Measurements from ENCODE around the gene ADAT3. TPM values are rescaled to one million over a fixed set of nuclear protein-coding genes. Genes with fewer than 3 reads are reported as not detected.

Gene ADAT3
- total RNA-seq, 6 experiments from 2014 or later: 1.8 to 5.3 (median 2.7) TPM

GRCh38 chr19:1860821-1861598 lies 44.2 kb upstream of the ADAT3 start:
- ATAC-seq (no peak), DNase-seq (peak; percentile 41 to 65 (median 63))
- H3K4me1 ChIP-seq: peaks cover 0 to 46% (median 21%) of the 10 kb centered on the region in 4 donors
- no peaks in the 10 kb centered on the region for H3K27me3 ChIP-seq
- WGBS (ENCODE audit: insufficient coverage, low coverage, low lambda C conversion rate, missing lambda C conversion rate): 48% methylated on average over 8 of the region's 28 CpGs
- no peaks in the 10 kb centered on the region for H3K36me3 ChIP-seq
- peak overlapping the region in 1 of 3 donors; percentile 70 for H3K4me3 ChIP-seq
- peak overlapping the region in 1 of 3 donors; percentile 31 for H3K27ac ChIP-seq
- intact Hi-C loops (cut with DNase I): no loop called here
- TF ChIP-seq POLR2A (IDR thresholded peaks at IDR 0.05) (no peak), CTCF (IDR thresholded peaks at IDR 0.05) (no peak)
- H3K9me3 ChIP-seq: no peaks in the 10 kb centered on the region

GRCh38 chr19:1861599-1862031 lies 43.6 kb upstream of the ADAT3 start:
- intact Hi-C loops (cut with DNase I): no loop called here
- peak in 1 of 3 donors; percentile 37 for DNase-seq
- ATAC-seq: no peak
- Histone ChIP-seq H3K4me3 (peak overlapping the region; percentile 70 to 88 (median 74)), H3K4me1 (peaks cover 0 to 46% (median 22%) of the 10 kb centered on the region in 4 donors), H3K27ac (peak overlapping the region in 1 of 3 donors; percentile 29), H3K36me3 (no peaks in the 10 kb centered on the region), H3K9me3 (no peaks in the 10 kb centered on the region), H3K27me3 (no peaks in the 10 kb centered on the region)
- 24% methylated on average over 11 of the region's 23 CpGs for WGBS (ENCODE audit: insufficient coverage, low coverage, low lambda C conversion rate, missing lambda C conversion rate)
- TF ChIP-seq CTCF (IDR thresholded peaks at IDR 0.05) (no peak), POLR2A (IDR thresholded peaks at IDR 0.05) (no peak)

- H3K27me3 ChIP-seq: no peaks in the 10 kb centered on the region
- ATAC-seq (no peak), DNase-seq (no peak)
- TF ChIP-seq POLR2A (IDR thresholded peaks at IDR 0.05) (no peak), CTCF (IDR thresholded peaks at IDR 0.05) (no peak)
- no peaks in the 10 kb centered on the region for H3K36me3 ChIP-seq
- H3K27ac ChIP-seq: peak overlapping the region in 1 of 3 donors; percentile 29
- H3K9me3 ChIP-seq: no peaks in the 10 kb centered on the region
- intact Hi-C loops (cut with DNase I): no loop called here
- 0% methylated on average over 2 of the region's 21 CpGs for WGBS (ENCODE audit: insufficient coverage, low coverage, low lambda C conversion rate, missing lambda C conversion rate)
- peaks cover 0 to 48% (median 22%) of the 10 kb centered on the region in 4 donors for H3K4me1 ChIP-seq
- H3K4me3 ChIP-seq: peak overlapping the region; percentile 70 to 88 (median 74)
Measured at GRCh38 chr19:1862068-1862423, 43.2 kb upstream of the ADAT3 start.

- DNase-seq (peak; percentile 62 to 72 (median 68)), ATAC-seq (no peak)
- Histone ChIP-seq H3K27me3 (no peaks in the 10 kb centered on the region), H3K36me3 (no peaks in the 10 kb centered on the region), H3K27ac (peak overlapping the region in 1 of 3 donors; percentile 49), H3K4me3 (peak overlapping the region; percentile 70 to 88 (median 74)), H3K4me1 (peaks cover 0 to 45% (median 21%) of the 10 kb centered on the region in 4 donors), H3K9me3 (no peaks in the 10 kb centered on the region)
- intact Hi-C loops (cut with DNase I): no loop called here
- 2% methylated on average over 21 of the region's 109 CpGs for WGBS (ENCODE audit: insufficient coverage, low coverage, low lambda C conversion rate, missing lambda C conversion rate)
- peak in 1 of 4 donors; percentile 6 for TF ChIP-seq CTCF (IDR thresholded peaks at IDR 0.05)
- TF ChIP-seq POLR2A (IDR thresholded peaks at IDR 0.05): no peak
Measured at GRCh38 chr19:1862424-1863327, 42.5 kb upstream of the ADAT3 start.
